ENCODE results near the gene PPAN.

DNA sequence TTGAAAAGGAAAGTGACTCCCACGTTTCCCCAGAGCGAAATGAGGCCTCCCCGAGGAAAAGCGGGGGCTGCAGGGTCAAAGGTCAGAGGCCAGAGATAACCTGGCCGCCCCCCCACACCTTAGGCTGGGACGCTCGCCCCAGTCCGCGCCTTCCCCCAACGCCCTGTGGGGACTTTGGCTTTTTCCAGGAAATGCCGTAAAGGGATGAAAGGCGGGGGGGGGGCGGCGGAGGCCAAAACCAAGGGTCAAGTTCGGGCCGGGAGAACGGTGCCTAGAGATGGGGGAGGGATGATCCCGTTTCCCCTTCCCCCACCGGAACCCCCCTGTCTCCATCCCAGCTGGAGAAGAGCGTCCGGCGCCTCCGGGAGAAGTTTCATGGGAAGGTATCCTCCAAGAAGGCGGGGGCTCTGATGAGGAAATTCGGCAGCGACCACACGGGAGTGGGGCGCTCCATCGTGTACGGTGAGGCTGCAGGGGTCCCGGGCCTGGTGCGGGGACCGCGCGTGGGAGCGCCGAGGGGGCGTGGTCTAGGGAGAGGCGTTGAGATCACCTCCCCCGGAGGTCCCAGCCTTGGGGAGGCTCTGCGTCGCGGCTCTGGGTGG is 19.5 kb upstream of the PPAN start:
- TF ChIP-seq, protein P1, sequence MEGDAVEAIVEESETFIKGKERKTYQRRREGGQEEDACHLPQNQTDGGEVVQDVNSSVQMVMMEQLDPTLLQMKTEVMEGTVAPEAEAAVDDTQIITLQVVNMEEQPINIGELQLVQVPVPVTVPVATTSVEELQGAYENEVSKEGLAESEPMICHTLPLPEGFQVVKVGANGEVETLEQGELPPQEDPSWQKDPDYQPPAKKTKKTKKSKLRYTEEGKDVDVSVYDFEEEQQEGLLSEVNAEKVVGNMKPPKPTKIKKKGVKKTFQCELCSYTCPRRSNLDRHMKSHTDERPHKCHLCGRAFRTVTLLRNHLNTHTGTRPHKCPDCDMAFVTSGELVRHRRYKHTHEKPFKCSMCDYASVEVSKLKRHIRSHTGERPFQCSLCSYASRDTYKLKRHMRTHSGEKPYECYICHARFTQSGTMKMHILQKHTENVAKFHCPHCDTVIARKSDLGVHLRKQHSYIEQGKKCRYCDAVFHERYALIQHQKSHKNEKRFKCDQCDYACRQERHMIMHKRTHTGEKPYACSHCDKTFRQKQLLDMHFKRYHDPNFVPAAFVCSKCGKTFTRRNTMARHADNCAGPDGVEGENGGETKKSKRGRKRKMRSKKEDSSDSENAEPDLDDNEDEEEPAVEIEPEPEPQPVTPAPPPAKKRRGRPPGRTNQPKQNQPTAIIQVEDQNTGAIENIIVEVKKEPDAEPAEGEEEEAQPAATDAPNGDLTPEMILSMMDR (IDR thresholded peaks at IDR 0.05): no peak
- no peak for TF ChIP-seq POLR2A (IDR thresholded peaks at IDR 0.05)

All from testis (tissue), 2 donors.